Measurements from ENCODE around the gene PRKCH. TPM values are rescaled to one million over a fixed set of nuclear protein-coding genes. Genes with fewer than 3 reads are reported as not detected.
A peak's percentile ranks its signal among the peaks of the same experiment; 100 is the strongest.

PRKCH gene
- total RNA-seq, 4 donors from 2014 or later, result 34.5 to 51.3 (median 45.0) TPM

DNA sequence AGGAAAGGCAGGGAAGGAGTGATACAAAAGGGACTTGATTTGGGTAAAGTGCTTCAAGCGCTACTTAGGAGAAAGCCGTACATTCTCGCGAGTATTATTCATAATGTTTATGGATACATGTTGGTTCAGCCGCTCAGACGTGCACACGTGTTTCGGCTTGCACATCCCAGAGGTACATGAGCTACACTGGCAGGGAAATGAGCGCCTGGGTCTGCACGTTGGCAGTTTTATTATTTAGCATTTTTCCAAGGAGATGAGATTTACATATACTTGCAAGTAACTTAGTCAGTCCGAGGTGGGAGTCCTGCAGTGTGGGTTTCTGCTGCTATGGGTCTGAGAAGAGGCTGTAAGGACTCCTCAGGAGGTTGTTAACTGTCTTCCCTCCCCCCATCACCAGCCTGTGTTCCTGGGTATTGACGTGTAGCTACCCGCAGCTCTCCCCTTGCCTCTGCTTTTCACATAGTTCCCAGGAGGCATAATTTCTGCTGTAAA lies 1.5 kb downstream of the PRKCH start:
- no peak for DNase-seq
- H3K27me3 ChIP-seq, result peaks cover 0 to 21% (median 0%) of the 10 kb centered on the region in 4 donors
- 13 to 17% methylated on average over 13 of the region's 13 CpGs for WGBS, 2 donors
- no peaks in the 10 kb centered on the region for H3K9me3 ChIP-seq
- H3K4me1 ChIP-seq, result peaks cover 0 to 60% (median 5%) of the 10 kb centered on the region in 3 donors
- intact Hi-C loops (cut with DNase I), result no loop called here
- TF ChIP-seq POLR2A (IDR thresholded peaks at IDR 0.05) (peak in 1 of 4 donors; percentile 26), CTCF (IDR thresholded peaks at IDR 0.05) (no peak)
- no peaks in the 10 kb centered on the region for H3K36me3 ChIP-seq
- H3K4me3 ChIP-seq, result peak overlapping the region; percentile 66 to 86 (median 81)
- H3K27ac ChIP-seq, result peak overlapping the region; percentile 90 to 96 (median 94)

DNA sequence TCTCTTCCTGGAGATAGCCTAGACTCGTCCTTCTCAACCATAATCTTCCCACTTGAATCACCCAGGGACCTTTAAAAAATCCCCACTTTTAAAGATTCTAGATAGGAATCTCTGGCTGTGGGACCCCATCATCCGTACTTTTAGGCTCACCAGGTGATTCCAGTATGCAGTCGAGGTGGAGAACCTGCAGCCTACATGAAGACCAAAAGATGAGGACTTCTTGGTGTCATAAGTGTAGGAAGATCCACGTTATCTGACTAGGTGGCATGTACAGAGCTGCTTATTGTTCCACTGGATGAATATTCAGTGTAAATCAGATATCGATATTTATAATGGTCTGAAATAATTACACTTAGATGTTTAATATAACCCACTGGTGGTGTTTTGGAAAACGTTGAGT lies 2.6 kb downstream of the PRKCH start:
- 56 to 69% methylated on average over 6 of the region's 6 CpGs for WGBS, 2 donors
- DNase-seq, result no peak
- Histone ChIP-seq H3K4me1 (peaks cover 0 to 66% (median 5%) of the 10 kb centered on the region in 3 donors), H3K27ac (peak overlapping the region in 3 of 4 donors; percentile 90 to 96 (median 94)), H3K4me3 (peak overlapping the region; percentile 66 to 86 (median 81)), H3K27me3 (peaks cover 0 to 21% (median 0%) of the 10 kb centered on the region in 4 donors), H3K36me3 (no peaks in the 10 kb centered on the region), H3K9me3 (no peaks in the 10 kb centered on the region)
- TF ChIP-seq CTCF (IDR thresholded peaks at IDR 0.05) (no peak), POLR2A (IDR thresholded peaks at IDR 0.05) (no peak)
- intact Hi-C loops (cut with DNase I), result no loop called here

DNA sequence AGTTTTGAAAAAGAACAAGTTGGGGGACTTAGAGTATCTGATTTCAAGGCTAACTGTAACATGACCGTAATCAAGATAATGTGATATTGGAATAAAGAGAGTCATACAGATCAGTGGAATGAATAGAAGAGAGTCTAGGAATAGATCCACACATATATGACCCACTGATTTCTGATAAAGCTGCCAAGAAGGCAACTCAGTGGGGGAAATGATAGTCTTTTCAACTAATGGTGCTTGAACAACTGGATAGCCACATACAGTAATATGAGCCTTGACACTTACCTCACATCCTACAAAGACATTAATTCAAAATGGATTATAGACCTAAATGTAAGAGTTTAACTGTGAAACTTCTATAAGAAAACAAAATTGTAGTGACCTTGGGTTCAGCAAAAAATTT lies 3.8 kb downstream of the PRKCH start:
- peaks cover 0 to 21% (median 0%) of the 10 kb centered on the region in 4 donors for H3K27me3 ChIP-seq
- peak overlapping the region in 3 of 4 donors; percentile 51 to 96 (median 90) for H3K27ac ChIP-seq
- H3K4me1 ChIP-seq, result peaks cover 3 to 63% (median 5%) of the 10 kb centered on the region in 3 donors
- peak overlapping the region in 1 of 4 donors; percentile 16 for H3K4me3 ChIP-seq
- TF ChIP-seq POLR2A (IDR thresholded peaks at IDR 0.05), result no peak
- no peak for TF ChIP-seq CTCF (IDR thresholded peaks at IDR 0.05)
- DNase-seq, result no peak
- WGBS, 2 donors, result 83 to 88% methylated on average over 1 of the region's 1 CpG
- no peaks in the 10 kb centered on the region for H3K9me3 ChIP-seq
- H3K36me3 ChIP-seq, result no peaks in the 10 kb centered on the region
- intact Hi-C loops (cut with DNase I), result no loop called here

DNA sequence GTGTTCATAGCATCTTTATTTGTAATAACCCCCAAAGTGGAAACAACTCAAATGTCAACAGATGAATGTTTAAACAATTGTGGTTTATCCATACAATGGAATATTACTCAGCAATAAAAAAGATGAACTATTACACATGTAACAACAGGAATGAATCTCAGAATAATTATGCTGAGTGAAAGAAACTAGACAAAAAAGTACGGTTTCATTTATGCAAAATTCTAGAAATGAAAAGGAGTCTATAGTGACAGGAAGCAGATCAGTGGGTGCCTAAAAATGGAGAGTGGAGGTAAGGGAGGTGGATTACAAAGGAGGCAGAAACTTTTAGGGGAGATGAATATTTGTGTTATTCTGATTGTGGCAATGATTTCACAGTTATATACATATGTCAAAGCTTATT lies 4.8 kb downstream of the PRKCH start:
- DNase-seq, result no peak
- Histone ChIP-seq H3K27ac (peak overlapping the region in 3 of 4 donors; percentile 68 to 96 (median 90)), H3K4me1 (peaks cover 3 to 63% (median 5%) of the 10 kb centered on the region in 3 donors), H3K4me3 (peak overlapping the region in 1 of 4 donors; percentile 27), H3K36me3 (no peaks in the 10 kb centered on the region), H3K9me3 (no peaks in the 10 kb centered on the region), H3K27me3 (peaks cover 0 to 18% (median 0%) of the 10 kb centered on the region in 4 donors)
- TF ChIP-seq CTCF (IDR thresholded peaks at IDR 0.05), result no peak
- TF ChIP-seq POLR2A (IDR thresholded peaks at IDR 0.05), result no peak
- intact Hi-C loops (cut with DNase I), result no loop called here
- 72 to 85% methylated on average over 1 of the region's 1 CpG for WGBS, 2 donors

GRCh38 chr14:61326847-61327246 lies 5.5 kb downstream of the PRKCH start:
- Histone ChIP-seq H3K4me3 (peak overlapping the region in 2 of 4 donors; percentile 5 to 27), H3K36me3 (no peaks in the 10 kb centered on the region), H3K27ac (peak overlapping the region; percentile 35 to 96 (median 79)), H3K9me3 (no peaks in the 10 kb centered on the region), H3K4me1 (peaks cover 3 to 61% (median 5%) of the 10 kb centered on the region in 3 donors), H3K27me3 (peaks cover 0 to 11% (median 0%) of the 10 kb centered on the region in 4 donors)
- 18 to 22% methylated on average over 3 to 4 of the region's 4 CpGs for WGBS, 2 donors
- TF ChIP-seq POLR2A (IDR thresholded peaks at IDR 0.05), result no peak
- no peak for TF ChIP-seq CTCF (IDR thresholded peaks at IDR 0.05)
- intact Hi-C loops (cut with DNase I), result no loop called here
- no peak for DNase-seq

All from esophagus squamous epithelium (tissue), 5 donors.